Islet precursor cell (in vitro differentiated cells): ENCODE results near the gene PITPNB.

Source experiments
- DNase-seq: peaks from one replicate; pipeline ENCODE4 v3.0.0-alpha.2; 2018

PITPNB gene

DNA sequence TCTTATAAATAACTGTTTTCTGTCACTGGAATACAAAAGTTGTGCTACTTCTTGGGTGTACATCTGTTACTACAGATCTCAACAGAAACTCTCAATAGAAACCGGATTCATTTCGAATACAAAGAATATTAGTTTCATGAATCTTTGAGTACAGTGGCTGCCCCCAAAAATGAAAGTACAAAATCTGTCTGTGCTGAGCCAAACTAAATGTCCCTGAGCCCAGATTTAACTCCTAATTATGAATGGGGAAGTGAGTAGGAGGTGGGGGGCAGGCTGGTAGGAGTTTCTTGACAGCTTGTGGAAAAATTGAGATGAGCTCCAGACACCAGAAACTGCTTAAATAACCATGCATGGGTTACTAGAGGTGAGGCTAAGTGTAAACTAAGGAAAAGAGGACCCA is 41.6 kb downstream of the PITPNB start:
- no peak for DNase-seq

GRCh38 chr22:27876684-27877083 is 42.4 kb downstream of the PITPNB start:
- DNase-seq: no peak

GRCh38 chr22:27875951-27876350 is 43.1 kb downstream of the PITPNB start:
- DNase-seq: no peak

GRCh38 chr22:27874764-27875163 is 44.3 kb downstream of the PITPNB start:
- no peak for DNase-seq

- no peak for DNase-seq
These were observed 44.9 kb downstream of the PITPNB start for GRCh38 chr22:27874185-27874584.

- no peak for DNase-seq
These were observed 45.6 kb downstream of the PITPNB start for GRCh38 chr22:27873472-27873871.

- no peak for DNase-seq
These were observed 46.6 kb downstream of the PITPNB start for GRCh38 chr22:27872488-27872887.

GRCh38 chr22:27871306-27872014 is 47.6 kb downstream of the PITPNB start:
- no peak for DNase-seq

GRCh38 chr22:27870234-27871191 is 48.5 kb downstream of the PITPNB start:
- DNase-seq: no peak

- DNase-seq: no peak
These were observed 50.2 kb downstream of the PITPNB start for GRCh38 chr22:27868732-27869282.

- no peak for DNase-seq
These were observed 50.9 kb downstream of the PITPNB start for GRCh38 chr22:27867953-27868731.

DNA sequence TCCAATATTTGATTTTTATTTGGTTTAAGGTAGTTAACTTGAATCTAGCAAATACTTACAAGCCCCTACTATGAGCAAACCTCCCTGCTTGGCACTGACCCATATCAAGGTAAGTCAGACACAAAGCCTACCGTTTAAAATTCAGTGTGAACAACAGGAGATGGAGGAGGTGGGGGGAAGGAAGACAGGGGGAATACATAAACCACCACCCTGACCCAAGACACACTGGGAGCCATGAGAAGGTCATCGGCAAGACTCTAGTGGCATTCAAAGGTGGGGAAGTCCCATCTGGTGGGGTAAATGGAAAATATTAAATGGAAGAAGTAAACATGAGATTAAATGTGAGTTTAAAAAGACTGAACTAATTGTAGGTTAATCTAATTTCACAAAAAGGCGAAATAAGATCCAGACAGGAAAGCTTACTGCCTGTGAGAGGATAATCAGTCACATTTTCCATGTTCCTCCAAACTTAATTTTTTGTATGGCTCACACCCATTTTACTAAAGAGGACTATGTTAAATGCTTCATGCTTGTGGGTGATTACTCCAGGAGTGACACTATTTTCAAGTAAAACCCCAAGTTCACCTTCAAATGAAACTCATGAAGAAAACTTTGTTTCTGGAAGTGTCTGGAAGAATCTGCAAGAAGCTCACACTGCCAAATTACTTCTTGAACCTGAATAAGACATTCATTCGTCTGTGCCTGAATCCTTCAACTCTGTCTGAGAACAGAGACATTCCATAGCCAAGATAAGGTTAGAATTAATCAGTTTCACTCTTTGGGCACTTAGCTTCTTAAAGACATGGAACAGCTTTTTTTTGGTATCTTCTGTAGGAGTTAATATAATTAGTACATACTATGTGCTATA is 51.7 kb downstream of the PITPNB start:
- DNase-seq: no peak

DNA sequence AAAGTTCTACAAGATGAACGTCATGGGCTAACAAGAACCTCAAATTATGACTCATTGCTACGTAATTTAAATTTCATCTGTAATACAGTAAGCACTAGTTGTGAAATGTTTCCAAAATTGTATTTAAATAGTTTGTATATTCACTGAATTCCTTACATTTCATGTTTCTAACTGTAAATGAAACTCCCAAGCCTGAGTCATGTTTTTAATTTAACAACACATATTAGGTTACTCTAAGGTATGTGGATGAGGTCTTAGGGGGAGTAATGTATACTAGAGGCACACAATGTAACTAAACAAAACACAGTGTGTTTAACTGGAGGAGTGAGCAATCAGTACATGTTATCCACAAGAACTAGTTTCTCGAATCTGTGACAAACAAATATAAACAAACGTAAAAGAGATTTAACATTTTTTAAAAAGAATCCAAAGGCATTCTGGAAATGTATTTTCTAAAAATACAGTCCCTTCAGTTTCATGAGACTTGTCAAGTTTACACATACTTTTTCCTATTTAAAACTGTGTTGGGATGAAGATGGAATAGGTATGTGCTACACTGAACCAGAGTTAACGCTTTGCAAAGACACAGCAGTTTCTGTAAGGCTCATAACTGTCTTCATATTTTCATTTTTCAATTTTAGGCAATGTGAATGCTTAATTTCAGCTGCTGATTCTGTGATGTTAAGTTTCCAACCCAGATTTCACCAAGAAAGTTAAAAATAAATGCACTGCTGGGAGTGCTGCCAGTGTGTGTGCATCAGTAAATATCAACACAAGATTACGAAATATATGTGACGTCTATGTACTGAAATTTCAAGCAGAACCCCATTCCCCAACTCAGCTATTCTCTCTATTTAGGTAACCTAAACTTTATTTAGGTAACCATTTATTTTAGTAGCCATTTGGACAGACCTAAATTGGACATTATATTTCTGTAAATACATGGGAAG is 52.6 kb downstream of the PITPNB start:
- no peak for DNase-seq

DNA sequence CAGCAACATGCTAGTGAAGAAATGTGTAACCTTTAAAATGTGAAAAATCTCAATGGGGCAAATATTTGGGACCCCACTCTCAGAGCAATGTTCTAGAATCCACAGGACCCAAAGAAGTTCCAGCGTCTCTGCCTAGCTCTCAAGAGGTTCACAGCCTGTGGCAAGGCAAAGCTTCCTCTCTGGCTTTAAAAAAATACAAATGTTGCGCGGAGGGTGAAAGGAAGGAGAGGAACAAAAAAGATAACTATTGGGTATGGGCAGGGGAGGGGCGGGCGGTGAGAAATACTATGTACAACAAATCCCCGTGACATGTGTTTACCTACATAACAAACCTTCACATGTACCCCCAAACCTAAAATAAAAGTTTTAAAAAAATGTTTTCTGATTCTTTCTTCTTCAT is 53.6 kb downstream of the PITPNB start:
- no peak for DNase-seq

DNA sequence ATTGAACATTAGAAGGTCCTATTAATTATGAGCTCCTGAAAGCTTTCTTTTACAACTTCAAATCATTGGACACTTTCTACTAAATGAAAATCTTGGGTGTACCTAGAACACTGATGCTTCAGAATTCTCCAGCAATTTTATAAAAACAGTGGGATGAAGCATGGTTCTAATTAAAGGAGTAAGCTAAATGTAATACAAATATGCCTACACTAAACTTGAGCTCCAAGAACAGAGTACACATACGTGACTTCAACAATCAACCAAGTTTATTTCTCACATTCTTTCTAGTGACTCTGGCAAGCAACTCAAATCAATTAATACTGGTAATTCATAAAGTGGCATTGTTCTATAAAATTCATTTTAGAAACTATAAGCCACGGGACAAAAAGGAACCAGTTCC is 55.5 kb downstream of the PITPNB start:
- no peak for DNase-seq

DNA sequence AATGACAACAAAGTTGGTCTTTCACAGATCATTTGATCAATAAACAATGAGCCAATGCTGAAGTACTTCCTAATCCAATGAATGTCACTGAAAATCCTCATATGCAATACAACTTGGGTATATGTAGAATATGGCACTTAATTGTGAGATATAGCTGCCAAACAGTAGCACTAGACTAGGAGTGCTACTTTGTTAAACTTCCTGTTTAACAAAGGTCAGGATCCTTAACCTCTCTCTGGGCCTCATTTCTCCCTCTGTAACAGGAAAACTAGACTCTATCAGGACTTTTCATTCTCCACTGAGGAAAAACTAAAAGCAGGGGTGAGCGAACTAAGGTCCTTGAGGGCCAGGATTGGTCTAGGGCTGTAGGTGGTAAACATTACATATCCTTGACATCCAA is 56.1 kb downstream of the PITPNB start:
- DNase-seq: no peak

GRCh38 chr22:27859336-27859735 is 59.7 kb downstream of the PITPNB start:
- DNase-seq: no peak

DNA sequence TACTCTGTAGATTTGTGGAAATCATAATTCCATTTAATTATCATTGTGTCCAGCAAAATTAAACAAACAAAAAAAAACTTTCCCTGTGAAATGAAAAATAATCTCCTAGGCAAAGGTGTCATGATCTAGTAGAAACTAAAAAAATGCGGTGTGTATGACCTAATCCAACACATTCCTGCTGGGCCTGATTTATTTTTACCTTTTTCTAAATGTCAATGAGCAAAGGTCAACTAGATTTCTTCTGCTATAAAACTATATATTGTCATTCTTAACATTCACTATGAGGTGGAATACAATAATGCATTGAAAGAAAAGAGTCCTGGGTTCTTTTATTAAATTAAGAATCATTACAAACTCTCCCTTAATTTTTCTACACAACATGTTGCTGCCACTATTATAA is 60.4 kb downstream of the PITPNB start:
- no peak for DNase-seq

DNA sequence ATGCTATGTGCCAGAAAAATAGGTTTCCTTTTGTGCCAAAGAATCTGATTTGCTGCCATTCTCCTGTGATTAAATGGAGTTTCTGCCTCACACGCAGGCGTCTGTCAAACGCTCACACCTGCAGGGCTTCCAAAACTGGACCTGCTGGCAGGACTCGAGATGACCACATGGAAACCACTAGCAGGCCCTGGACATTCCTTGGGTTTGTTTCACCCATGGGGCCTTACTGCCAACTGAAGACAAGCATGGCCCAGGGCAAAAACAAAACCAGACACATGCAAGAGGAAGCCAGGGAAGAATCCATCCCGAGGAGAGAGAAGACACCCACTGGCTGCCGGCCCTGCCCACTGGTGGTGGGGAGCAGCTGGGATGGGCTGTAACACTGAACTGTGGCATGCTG is 61.6 kb downstream of the PITPNB start:
- peak; percentile 74 for DNase-seq

DNA sequence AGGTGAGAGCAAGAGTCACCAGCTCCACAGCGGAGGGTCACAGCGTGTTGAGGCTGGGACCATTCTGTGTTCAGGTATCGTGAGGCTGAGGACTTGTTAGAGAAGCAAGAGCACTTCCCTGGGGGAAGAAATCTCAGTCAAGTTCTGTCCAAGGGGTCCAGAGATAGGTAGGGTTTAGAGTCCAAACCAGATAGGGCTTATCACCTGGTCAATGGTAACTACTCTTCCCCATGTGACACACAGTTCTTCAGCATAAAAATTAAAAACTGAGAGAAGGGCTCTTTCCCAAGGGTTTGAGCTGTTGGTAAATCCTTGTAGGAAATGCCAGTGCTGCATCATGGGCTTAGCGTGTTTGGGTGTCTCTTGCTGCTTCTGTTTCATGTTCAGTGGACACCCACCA is 62.7 kb downstream of the PITPNB start:
- DNase-seq: no peak

- no peak for DNase-seq
These were observed 65.6 kb downstream of the PITPNB start for GRCh38 chr22:27853424-27853823.
